Activated CD8-positive, alpha-beta memory T cell treated with anti-CD3 and anti-CD28 coated beads for 48 hours (primary cell): ENCODE results near the gene PHC3.

Experiments
- DNase-seq, 3 experiments: peaks; one replicate each; pipeline ENCODE4 v3.0.0-alpha.2; 2020; ENCODE audit warnings: low read depth in 2 of 3, low spot score in 2 of 3

The PHC3 gene

GRCh38 chr3:170046269-170047132 is 135.0 kb downstream of the PHC3 start:
- DNase-seq = no peak

GRCh38 chr3:170044795-170045244 is 136.7 kb downstream of the PHC3 start:
- no peak for DNase-seq

GRCh38 chr3:170044271-170044670 is 137.3 kb downstream of the PHC3 start:
- no peak for DNase-seq

- no peak for DNase-seq
These were observed 138.0 kb downstream of the PHC3 start for GRCh38 chr3:170043506-170043905.

GRCh38 chr3:170040418-170040817 is 141.1 kb downstream of the PHC3 start:
- no peak for DNase-seq

- DNase-seq = peak in 1 of 3 experiments; percentile 23
These were observed 143.0 kb downstream of the PHC3 start for GRCh38 chr3:170038434-170039110.
